Measurements from ENCODE around the gene NUP58. TPM values are rescaled to one million over a fixed set of nuclear protein-coding genes. Genes with fewer than 3 reads are reported as not detected.
"Not testable (repeated sequence)": the region's sequence is repeated elsewhere in the genome, so short reads cannot be mapped to it uniquely, and the experiment has no call there.

The NUP58 gene
- total and polyA plus RNA-seq, 2 experiments from 2014 or later = 27.6 to 91.8 TPM

DNA sequence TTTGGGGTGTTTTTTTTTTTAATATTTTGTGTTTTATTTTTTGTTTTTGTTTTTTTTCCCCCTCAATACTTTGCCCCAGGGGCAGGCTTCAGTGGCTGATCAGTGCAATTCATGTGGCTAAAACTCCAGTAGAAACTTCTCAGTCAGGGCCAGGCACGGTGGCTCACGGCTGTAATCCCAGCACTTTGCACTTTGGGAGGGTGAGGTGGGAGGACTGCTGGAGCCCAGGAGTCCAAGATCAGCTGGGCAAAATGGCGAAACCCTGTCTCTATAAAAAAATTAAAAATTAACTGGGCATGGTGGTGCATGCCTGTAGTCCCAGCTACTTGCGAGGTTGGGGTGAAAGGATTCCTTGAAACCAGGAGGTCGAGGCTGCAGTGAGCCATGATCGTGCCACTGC is 53.0 kb downstream of the NUP58 start:
- peaks cover 2% of the 10 kb centered on the region for H3K27me3 Mint-ChIP-seq (ENCODE audit: insufficient read depth, low read depth, poor library complexity)
- Histone ChIP-seq H3F3A (replicated peaks; ENCODE audit: low read depth) (no peaks in the 10 kb centered on the region), H3K9me2 (ENCODE audit: insufficient read depth) (no peaks in the 10 kb centered on the region), H3K27me3 (ENCODE audit: insufficient read depth) (no peaks in the 10 kb centered on the region), H3K79me2 (replicated peaks; ENCODE audit: insufficient read depth) (no peaks in the 10 kb centered on the region), H3K4me1 (ENCODE audit: insufficient read depth) (peaks cover 5% of the 10 kb centered on the region; the same call in 1 of the 2 replicates), H3K27ac (ENCODE audit: low read depth) (no peak overlapping the region), H3K4me2 (no peak overlapping the region), H2AFZ (peak overlapping the region; percentile 83), H4K20me1 (replicated peaks; ENCODE audit: insufficient read depth) (no peaks in the 10 kb centered on the region), H3K4me3 (no peak overlapping the region), H3K36me3 (ENCODE audit: insufficient read depth) (no peaks in the 10 kb centered on the region)
- TF ChIP-seq NANOG (IDR thresholded peaks at IDR 0.05; ENCODE audit: borderline replicate concordance) (no peak), EZH2 (IDR thresholded peaks at IDR 0.05; ENCODE audit: low read depth, unreplicated experiment) (no peak), STAT1 (IDR thresholded peaks at IDR 0.05; ENCODE audit: unreplicated experiment) (no peak), POLR2AphosphoS5 (IDR thresholded peaks at IDR 0.05; ENCODE audit: low read depth) (no peak)
- TF ChIP-seq, protein P1, sequence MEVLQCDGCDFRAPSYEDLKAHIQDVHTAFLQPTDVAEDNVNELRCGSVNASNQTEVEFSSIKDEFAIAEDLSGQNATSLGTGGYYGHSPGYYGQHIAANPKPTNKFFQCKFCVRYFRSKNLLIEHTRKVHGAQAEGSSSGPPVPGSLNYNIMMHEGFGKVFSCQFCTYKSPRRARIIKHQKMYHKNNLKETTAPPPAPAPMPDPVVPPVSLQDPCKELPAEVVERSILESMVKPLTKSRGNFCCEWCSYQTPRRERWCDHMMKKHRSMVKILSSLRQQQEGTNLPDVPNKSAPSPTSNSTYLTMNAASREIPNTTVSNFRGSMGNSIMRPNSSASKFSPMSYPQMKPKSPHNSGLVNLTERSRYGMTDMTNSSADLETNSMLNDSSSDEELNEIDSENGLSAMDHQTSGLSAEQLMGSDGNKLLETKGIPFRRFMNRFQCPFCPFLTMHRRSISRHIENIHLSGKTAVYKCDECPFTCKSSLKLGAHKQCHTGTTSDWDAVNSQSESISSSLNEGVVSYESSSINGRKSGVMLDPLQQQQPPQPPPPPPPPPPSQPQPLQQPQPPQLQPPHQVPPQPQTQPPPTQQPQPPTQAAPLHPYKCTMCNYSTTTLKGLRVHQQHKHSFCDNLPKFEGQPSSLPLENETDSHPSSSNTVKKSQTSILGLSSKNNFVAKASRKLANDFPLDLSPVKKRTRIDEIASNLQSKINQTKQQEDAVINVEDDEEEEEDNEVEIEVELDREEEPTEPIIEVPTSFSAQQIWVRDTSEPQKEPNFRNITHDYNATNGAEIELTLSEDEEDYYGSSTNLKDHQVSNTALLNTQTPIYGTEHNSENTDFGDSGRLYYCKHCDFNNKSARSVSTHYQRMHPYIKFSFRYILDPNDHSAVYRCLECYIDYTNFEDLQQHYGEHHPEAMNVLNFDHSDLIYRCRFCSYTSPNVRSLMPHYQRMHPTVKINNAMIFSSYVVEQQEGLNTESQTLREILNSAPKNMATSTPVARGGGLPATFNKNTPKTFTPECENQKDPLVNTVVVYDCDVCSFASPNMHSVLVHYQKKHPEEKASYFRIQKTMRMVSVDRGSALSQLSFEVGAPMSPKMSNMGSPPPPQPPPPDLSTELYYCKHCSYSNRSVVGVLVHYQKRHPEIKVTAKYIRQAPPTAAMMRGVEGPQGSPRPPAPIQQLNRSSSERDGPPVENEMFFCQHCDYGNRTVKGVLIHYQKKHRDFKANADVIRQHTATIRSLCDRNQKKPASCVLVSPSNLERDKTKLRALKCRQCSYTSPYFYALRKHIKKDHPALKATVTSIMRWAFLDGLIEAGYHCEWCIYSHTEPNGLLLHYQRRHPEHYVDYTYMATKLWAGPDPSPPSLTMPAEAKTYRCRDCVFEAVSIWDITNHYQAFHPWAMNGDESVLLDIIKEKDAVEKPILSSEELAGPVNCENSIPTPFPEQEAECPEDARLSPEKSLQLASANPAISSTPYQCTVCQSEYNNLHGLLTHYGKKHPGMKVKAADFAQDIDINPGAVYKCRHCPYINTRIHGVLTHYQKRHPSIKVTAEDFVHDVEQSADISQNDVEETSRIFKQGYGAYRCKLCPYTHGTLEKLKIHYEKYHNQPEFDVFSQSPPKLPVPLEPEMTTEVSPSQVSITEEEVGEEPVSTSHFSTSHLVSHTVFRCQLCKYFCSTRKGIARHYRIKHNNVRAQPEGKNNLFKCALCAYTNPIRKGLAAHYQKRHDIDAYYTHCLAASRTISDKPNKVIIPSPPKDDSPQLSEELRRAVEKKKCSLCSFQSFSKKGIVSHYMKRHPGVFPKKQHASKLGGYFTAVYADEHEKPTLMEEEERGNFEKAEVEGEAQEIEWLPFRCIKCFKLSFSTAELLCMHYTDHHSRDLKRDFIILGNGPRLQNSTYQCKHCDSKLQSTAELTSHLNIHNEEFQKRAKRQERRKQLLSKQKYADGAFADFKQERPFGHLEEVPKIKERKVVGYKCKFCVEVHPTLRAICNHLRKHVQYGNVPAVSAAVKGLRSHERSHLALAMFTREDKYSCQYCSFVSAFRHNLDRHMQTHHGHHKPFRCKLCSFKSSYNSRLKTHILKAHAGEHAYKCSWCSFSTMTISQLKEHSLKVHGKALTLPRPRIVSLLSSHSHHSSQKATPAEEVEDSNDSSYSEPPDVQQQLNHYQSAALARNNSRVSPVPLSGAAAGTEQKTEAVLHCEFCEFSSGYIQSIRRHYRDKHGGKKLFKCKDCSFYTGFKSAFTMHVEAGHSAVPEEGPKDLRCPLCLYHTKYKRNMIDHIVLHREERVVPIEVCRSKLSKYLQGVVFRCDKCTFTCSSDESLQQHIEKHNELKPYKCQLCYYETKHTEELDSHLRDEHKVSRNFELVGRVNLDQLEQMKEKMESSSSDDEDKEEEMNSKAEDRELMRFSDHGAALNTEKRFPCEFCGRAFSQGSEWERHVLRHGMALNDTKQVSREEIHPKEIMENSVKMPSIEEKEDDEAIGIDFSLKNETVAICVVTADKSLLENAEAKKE (CRISPR knock-in tag; IDR thresholded peaks at IDR 0.05) = no peak
- peaks cover 6% of the 10 kb centered on the region; the same call in 2 of the 3 replicates for H3K9me3 Mint-ChIP-seq
- 0 out of 3 replicates have a peak, but pooled peaks cover 4% of the 10 kb centered on the region for H3K4me1 Mint-ChIP-seq
- H3K27ac Mint-ChIP-seq = no peak overlapping the region
- no peak for DNase-seq (ENCODE audit: low spot score)
- H3K4me3 Mint-ChIP-seq = no peak overlapping the region
- no peaks in the 10 kb centered on the region for H3K36me3 Mint-ChIP-seq (ENCODE audit: low read depth)
- no peak for ATAC-seq

DNA sequence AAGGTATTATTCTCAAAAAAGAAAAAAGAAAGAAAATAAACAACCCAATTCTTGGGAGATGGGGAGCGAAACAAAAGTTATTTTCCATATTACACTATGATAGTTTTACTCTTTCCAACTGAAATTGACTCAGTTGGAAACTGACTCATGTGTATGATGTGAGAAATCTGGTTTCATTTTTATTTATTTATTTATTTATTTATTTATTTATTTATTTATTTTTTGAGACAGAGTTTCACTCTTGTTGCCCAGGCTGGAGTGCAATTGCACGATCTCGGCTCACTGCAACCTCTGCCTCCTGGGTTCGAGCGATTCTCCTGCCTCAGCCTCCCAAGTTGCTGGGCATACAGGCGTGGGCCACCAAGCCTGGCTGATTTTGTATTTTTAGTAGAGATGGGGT is 59.0 kb downstream of the NUP58 start:
- not testable (repeated sequence) for H3F3A ChIP-seq (replicated peaks; ENCODE audit: low read depth); H3K27ac ChIP-seq (ENCODE audit: low read depth); H3K9me2 ChIP-seq (ENCODE audit: insufficient read depth); H2AFZ ChIP-seq; H3K4me2 ChIP-seq; H3K4me3 Mint-ChIP-seq; H3K4me1 ChIP-seq (ENCODE audit: insufficient read depth); H3K27ac Mint-ChIP-seq; H3K4me3 ChIP-seq; H3K4me1 Mint-ChIP-seq; H3K36me3 ChIP-seq (ENCODE audit: insufficient read depth); H3K79me2 ChIP-seq (replicated peaks; ENCODE audit: insufficient read depth); ATAC-seq; H3K27me3 ChIP-seq (ENCODE audit: insufficient read depth); H3K36me3 Mint-ChIP-seq (ENCODE audit: low read depth); H3K27me3 Mint-ChIP-seq (ENCODE audit: insufficient read depth, low read depth, poor library complexity); H4K20me1 ChIP-seq (replicated peaks; ENCODE audit: insufficient read depth); DNase-seq (ENCODE audit: low spot score)
- peaks cover 31% of the 10 kb centered on the region; the same call in 2 of the 3 replicates for H3K9me3 Mint-ChIP-seq

Measured in GM23338 (cell line).